ENCODE results near the gene PGS1.
"Not testable (repeated sequence)": the region's sequence is repeated elsewhere in the genome, so short reads cannot be mapped to it uniquely, and the experiment has no call there.

Gene PGS1

DNA sequence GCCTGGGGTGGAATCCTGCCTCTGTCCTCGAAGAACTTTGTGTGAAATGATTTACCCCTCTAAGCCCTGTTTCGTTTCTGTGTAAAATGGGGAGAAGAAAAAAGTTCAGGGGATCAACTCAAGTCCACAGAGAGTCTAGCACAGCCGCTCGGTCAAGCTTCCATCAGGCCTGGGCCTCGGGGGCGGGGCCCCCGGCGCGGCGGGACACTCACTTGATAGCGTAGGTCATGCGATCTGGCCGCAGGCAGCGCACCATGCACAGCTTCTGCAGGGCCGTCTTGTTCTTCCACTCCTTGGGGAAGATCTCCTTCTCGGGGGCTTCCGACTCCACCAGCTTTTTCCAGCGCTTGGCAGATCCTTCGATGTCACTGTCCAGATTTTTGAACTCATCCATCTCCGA lies 65.9 kb downstream of the PGS1 start:
- no peak for DNase-seq (ENCODE audit: low read depth in 2 of 2)

DNA sequence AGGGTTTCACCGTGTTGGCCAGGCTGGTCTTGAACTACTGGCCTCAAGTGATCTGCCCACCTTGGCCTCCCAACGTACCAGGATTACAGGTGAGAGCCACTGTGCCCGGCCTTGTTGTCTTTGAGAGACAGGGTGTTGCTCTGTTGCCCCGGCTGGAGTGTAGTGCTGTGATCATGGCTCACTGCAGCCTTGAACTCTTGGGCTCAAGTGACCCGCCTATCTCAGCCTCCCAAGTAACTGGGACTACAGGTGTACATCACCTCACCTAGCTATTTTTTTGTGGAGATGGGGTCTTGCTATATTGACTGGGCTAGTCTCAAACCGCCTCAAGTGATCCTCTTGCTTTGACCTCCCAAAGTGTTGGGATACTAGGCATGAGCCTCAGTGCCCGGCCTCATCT lies 68.4 kb downstream of the PGS1 start:
- no peak for DNase-seq (ENCODE audit: low read depth in 2 of 2)

DNA sequence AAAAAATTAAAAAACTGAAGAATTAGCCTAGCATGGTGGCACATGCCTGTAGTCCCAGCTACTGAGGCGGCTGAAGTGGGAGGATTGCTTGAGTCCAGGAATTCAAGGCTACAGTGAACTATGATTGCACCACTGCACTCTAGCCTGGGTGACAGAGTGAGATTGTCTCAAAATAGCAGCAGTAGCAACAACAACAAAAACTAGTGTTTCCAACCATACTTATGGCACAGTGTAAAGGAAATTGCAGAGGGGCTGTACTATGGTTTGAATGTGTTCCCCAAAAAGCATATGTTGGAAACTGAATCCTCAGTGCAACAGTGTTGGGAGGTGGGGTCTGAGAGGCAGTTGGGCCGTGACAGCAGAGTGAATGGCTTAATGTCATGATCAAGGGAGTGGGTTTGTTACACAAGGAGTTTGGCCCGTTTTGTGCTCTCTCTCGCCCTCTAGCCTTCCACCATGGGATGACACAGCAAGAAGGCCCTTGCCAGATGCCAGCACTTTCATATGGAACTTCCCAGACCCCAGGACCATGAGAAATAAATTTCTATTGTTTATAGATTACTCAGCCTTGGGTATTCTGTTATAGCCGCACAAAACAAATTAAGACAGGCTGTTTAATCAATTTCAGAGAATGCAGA lies 70.0 kb downstream of the PGS1 start:
- DNase-seq (ENCODE audit: low read depth in 2 of 2): no peak

GRCh38 chr17:78449983-78450595 lies 71.6 kb downstream of the PGS1 start:
- no peak for DNase-seq (ENCODE audit: low read depth in 2 of 2)

DNA sequence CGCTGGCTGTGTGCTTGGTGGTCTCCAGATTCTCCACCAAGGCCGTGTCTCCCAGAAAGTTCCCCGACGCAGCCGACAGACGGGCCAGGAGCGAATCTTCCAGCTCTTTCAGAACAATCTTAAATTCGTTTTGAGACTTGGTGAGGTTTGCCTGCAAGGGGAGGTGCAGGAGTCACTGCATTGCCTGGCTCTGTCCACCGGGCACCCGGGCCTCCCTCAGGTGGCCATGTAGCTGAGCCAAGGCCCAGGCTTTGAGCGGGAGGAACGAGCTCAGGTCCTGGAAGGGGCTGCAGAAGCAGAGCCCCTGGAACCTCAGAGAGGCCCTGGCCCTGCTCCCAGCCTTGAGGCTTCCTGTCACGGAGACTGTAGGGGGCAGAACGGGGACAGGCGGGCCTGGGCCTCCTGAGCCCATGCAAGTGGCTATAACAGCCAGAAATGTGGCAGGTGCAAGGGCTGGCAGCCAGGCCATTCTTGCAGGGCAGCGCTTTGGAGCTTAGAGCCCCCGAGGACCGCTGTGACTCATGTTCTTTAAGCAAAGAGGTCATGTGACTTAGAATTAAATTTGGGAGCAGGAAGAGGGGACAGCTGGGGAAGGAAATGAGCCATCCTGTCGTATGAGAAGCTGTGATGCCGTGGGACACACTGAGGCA lies 72.4 kb downstream of the PGS1 start:
- no peak for DNase-seq (ENCODE audit: low read depth in 2 of 2)

DNA sequence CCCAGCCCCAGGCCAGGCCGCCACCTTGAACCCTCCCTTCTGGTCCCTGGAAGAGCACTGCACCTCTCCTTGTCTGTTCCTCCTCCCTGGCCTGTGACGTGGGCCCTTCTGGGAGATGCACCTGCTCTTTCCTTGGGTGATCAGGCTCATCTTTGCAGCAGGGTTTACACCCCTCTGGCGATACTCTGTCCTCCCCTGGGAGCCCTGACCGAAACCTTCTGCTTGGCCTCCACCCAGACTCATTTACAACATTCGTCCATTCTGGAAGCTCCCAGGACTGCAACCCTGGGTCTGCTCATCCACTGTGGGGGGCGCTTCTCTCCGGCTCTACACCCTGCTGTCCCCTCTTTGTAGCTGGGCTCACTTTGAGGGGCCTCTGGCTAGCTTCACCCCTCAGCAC lies 73.3 kb downstream of the PGS1 start:
- DNase-seq (ENCODE audit: low read depth in 2 of 2): no peak

- DNase-seq (ENCODE audit: low read depth in 2 of 2): no peak
Measured at GRCh38 chr17:78454346-78454745, 75.9 kb downstream of the PGS1 start.

DNA sequence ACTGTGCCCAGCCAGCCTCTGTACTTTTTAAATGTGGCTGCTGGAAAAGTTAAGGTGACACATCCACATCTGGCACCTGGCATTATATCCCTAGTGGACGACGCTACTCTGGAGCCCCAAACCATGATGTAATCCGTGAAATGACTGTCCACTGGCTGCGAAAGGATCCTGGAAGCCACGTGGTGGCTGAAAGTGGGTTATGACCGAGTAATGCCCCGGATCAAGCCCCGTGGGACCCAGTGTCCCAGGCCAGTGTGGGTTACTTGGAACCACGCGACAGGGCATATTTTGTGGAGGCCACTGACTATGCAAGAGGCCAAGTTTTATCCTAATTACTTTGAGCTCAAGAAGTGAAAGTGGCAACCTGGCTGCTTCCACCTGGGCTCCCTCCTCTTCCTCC lies 79.6 kb downstream of the PGS1 start:
- no peak for DNase-seq (ENCODE audit: low read depth in 2 of 2)

GRCh38 chr17:78458736-78459335 lies 80.4 kb downstream of the PGS1 start:
- DNase-seq (ENCODE audit: low read depth in 2 of 2): no peak

GRCh38 chr17:78459696-78460095 lies 81.2 kb downstream of the PGS1 start:
- no peak for DNase-seq (ENCODE audit: low read depth in 2 of 2)

DNA sequence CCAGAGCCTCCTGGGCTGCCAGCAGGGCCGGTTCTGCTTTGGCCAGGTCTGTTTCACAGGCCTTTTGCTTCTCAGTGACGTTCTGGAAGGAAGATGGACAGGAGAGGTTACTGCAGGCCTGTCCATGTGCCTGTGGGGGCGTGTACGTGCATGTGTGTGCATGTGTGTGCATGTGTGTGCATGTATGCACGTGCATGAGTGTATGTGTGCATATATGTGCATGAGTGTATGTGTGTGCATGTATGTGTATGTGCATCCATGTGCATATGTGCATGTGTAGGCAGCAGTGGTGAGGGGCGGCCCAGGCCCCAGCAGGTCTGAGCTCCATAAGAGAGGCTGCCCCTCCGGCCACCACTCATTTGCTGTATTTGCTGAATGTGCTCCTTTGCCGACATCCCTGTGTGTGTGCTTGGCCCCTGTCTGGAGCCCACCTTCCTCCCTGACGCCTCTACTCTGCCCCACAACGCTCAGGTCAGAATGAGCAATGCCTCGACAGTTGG lies 81.8 kb downstream of the PGS1 start:
- no peak for DNase-seq (ENCODE audit: low read depth in 2 of 2)

GRCh38 chr17:78460951-78461798 lies 82.7 kb downstream of the PGS1 start:
- no peak for DNase-seq (ENCODE audit: low read depth in 2 of 2)

DNA sequence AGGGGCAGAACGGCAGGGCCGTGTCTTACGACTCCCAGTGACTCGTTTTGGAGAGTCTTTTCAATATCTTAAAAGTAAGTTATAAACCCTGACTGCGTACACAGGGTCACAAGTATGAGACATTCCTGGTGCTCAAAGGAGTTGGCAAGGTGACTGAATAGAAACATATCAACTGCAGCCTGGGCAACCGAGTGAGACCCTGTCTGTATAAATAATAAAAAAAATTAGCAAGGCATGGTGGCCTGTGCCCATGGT lies 83.3 kb downstream of the PGS1 start:
- no peak for DNase-seq (ENCODE audit: low read depth in 2 of 2)

DNA sequence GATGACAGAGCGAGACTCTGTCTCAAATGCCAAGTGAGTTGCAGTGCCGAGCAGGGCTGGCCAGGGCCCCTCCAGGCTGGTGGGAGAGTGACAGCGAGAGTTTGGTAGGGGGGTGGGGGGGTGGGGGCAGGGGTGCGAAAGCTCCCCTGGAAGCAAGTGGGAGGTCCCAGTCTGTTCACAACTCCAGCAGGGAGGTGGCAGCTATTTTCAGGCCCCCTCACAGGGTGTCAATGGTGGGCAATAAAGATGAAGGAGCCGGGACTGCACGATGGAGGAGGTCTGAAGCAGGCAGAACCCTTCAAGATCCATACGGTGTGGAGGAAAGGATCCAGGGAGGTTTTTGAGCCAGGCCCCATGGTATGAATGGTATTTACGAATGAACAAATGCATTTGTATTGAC lies 83.7 kb downstream of the PGS1 start:
- DNase-seq (ENCODE audit: low read depth in 2 of 2): no peak

- not testable (repeated sequence) for DNase-seq (ENCODE audit: low read depth in 2 of 2)
Measured at GRCh38 chr17:78466109-78466785, 87.8 kb downstream of the PGS1 start.

- DNase-seq (ENCODE audit: low read depth in 2 of 2): no peak
Measured at GRCh38 chr17:78466786-78467715, 88.6 kb downstream of the PGS1 start.

GRCh38 chr17:78468366-78468765 lies 89.9 kb downstream of the PGS1 start:
- DNase-seq (ENCODE audit: low read depth in 2 of 2): no peak

GRCh38 chr17:78469443-78469842 lies 91.0 kb downstream of the PGS1 start:
- DNase-seq (ENCODE audit: low read depth in 2 of 2): no peak

GRCh38 chr17:78471635-78472034 lies 93.2 kb downstream of the PGS1 start:
- DNase-seq (ENCODE audit: low read depth in 2 of 2): no peak
